ENCODE data around the gene EXOC4.

Gene EXOC4

GRCh38 chr7:134105841-134106240 lies 853.0 kb downstream of the EXOC4 start:
- no peak for DNase-seq

DNA sequence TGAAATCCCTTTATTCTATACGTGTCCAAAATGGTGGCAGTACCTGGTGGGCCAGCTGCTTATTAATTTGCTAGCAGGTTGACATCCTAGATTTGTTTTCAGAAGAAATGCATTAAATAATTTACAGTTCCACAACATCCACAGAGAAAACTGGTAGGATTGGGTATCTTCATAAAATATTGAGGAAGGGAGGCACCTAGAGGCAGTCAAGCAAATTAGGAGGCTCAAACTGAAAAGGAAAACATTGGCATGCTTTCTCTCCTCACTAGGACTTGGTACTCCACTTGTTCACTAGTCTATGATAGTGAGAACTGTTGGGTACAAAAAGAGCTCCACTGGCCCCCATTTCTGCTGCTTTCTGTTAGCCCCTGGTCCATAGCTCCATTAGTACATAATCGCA lies 855.9 kb downstream of the EXOC4 start:
- no peak for DNase-seq

GRCh38 chr7:134113655-134114054 lies 860.8 kb downstream of the EXOC4 start:
- no peak for DNase-seq

- no peak for DNase-seq
Observed at GRCh38 chr7:134114992-134115391, 862.1 kb downstream of the EXOC4 start.
